C1 segment of cervical spinal cord (tissue), 14 donors: ENCODE data around the gene AHNAK.
"Not testable (repeated sequence)": the region's sequence is repeated elsewhere in the genome, so short reads cannot be mapped to it uniquely, and the experiment has no call there.

ENCODE experiments used
- DNase-seq, 14 donors: peaks; one replicate each; lab custom pipeline; 2025; lab: John Stamatoyannopoulos, UW

AHNAK gene

GRCh38 chr11:62393061-62393611 is 153.5 kb downstream of the AHNAK start:
- DNase-seq: no peak

- no peak for DNase-seq
Measured at GRCh38 chr11:62392506-62392905, 154.1 kb downstream of the AHNAK start.

GRCh38 chr11:62391642-62392425 is 154.8 kb downstream of the AHNAK start:
- DNase-seq: no peak

GRCh38 chr11:62390722-62391121 is 155.9 kb downstream of the AHNAK start:
- DNase-seq: no peak

- DNase-seq: no peak
Measured at GRCh38 chr11:62390237-62390636, 156.4 kb downstream of the AHNAK start.

- no peak for DNase-seq
Measured at GRCh38 chr11:62388999-62389398, 157.6 kb downstream of the AHNAK start.

GRCh38 chr11:62387381-62387780 is 159.2 kb downstream of the AHNAK start:
- DNase-seq: no peak

GRCh38 chr11:62386083-62386482 is 160.5 kb downstream of the AHNAK start:
- DNase-seq: not testable (repeated sequence)

GRCh38 chr11:62383822-62384221 is 162.8 kb downstream of the AHNAK start:
- no peak for DNase-seq
